Ovary (tissue), 3 donors: ENCODE results near the gene BANP.
"Not testable (repeated sequence)": the region's sequence is repeated elsewhere in the genome, so short reads cannot be mapped to it uniquely, and the experiment has no call there.

Experiments
- CTCF ChIP-seq, 3 donors: fragments of 450-650 bp in 2 of 3; fragments of 200-600 bp in 1 of 3; IDR thresholded peaks; one replicate each; pipeline versions ENCODE4 v1.5.1 to v1.8.0; 2016 to 2022; ENCODE audit warnings: antibody characterized with exemption in 3 of 3, mild to moderate bottlenecking in 1 of 3
- POLR2A ChIP-seq: fragments of 450-650 bp; IDR thresholded peaks from one replicate; pipeline ENCODE4 v1.6.1; 2017; ENCODE audit warnings: antibody characterized with exemption, mild to moderate bottlenecking, moderate library complexity
- donor health status: DM: no; HTN: no; CAD: no.

- not testable (repeated sequence) for TF ChIP-seq CTCF (IDR thresholded peaks at IDR 0.05); POLR2A
These were observed 160.7 kb downstream of the BANP start for GRCh38 chr16:88111976-88112375.
